Pons (tissue), 1 donor: ENCODE data around the gene GCNT2.
"Not testable (repeated sequence)": the region's sequence is repeated elsewhere in the genome, so short reads cannot be mapped to it uniquely, and the experiment has no call there.

Experiments
- DNase-seq: peaks from one replicate; pipeline ENCODE4 v3.0.0-alpha.2; 2016; ENCODE audit warnings: low spot score

The GCNT2 gene

DNA sequence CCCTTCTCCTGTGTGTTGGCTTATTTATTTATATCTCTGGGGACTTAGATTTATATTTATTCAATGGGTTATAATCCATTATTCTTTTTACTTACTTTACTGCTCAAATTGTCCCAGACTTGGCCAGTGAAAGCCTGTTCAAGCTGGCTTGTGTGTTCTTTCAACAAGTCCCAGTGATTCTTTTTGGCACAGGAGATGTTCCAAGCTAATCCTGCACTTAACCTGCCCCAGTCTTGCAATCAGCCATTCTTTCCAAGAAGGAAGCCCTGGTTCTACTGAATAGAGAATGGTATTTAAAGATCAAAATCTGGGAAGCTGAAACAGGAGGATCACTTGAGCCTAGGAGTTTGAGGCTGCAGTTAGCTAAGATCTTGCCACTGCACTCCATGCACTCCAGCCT lies 26.7 kb downstream of the GCNT2 start:
- DNase-seq = no peak

GRCh38 chr6:10550764-10551163 lies 29.6 kb downstream of the GCNT2 start:
- no peak for DNase-seq

DNA sequence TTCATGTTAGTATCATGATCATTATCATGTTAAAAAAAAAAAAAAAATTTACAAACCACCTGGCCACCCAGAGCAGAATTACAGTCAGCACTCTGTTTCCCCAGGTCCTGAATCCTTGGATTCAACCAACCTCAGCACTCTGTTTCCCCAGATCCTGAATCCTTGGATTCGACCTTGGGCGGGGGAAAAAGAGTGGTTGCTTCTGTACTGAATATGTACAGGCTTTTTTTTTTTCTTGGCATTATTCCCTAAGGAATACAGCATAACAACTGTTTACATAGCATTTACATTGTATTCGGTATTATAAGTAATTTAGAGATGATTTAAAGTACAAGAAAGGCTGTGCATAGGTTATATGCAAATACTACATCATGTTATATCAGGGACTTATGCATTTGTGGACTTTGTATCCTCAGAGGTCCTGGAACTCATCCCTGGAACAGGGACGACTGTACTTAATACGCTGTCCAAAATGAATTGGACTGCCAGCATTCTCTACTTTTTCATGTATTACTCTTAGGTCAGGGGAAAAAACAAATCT lies 31.2 kb downstream of the GCNT2 start:
- no peak for DNase-seq

DNA sequence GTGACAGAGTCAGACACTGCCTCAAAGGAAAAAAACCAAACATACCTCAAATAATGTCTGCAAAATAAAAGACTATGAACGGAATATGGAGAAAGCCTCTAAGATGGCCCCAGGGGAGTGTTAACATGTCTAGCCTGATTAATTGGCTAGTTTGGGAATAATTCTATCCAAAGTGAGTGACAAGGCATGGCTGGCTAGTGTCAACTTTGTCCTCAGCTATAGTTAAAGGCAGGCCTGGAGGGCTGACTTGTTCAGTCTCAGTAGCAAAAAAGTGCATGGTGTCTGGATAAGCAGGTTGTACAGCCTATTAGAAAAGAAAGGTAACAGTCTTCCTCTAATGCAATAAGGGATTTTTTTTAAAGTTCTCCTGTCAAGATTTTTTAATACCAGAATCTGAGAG lies 32.7 kb downstream of the GCNT2 start:
- DNase-seq = no peak

- no peak for DNase-seq
These were observed 33.7 kb downstream of the GCNT2 start for GRCh38 chr6:10554826-10555225.

- peak; percentile 50 for DNase-seq
These were observed 34.6 kb downstream of the GCNT2 start for GRCh38 chr6:10555625-10556309.

DNA sequence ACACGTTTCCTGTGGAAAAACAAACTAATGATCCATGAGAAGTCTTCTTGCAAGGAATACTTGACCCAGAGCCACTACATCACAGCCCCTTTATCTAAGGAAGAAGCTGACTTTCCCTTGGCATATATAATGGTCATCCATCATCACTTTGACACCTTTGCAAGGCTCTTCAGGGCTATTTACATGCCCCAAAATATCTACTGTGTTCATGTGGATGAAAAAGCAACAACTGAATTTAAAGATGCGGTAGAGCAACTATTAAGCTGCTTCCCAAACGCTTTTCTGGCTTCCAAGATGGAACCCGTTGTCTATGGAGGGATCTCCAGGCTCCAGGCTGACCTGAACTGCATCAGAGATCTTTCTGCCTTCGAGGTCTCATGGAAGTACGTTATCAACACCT lies 35.4 kb downstream of the GCNT2 start:
- no peak for DNase-seq

DNA sequence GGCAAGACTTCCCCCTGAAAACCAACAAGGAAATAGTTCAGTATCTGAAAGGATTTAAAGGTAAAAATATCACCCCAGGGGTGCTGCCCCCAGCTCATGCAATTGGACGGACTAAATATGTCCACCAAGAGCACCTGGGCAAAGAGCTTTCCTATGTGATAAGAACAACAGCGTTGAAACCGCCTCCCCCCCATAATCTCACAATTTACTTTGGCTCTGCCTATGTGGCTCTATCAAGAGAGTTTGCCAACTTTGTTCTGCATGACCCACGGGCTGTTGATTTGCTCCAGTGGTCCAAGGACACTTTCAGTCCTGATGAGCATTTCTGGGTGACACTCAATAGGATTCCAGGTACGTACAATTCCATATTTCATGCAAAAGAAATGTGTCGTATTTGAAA lies 35.8 kb downstream of the GCNT2 start:
- DNase-seq = no peak

GRCh38 chr6:10557913-10558312 lies 36.8 kb downstream of the GCNT2 start:
- no peak for DNase-seq

GRCh38 chr6:10558565-10558964 lies 37.4 kb downstream of the GCNT2 start:
- peak; percentile 63 for DNase-seq

DNA sequence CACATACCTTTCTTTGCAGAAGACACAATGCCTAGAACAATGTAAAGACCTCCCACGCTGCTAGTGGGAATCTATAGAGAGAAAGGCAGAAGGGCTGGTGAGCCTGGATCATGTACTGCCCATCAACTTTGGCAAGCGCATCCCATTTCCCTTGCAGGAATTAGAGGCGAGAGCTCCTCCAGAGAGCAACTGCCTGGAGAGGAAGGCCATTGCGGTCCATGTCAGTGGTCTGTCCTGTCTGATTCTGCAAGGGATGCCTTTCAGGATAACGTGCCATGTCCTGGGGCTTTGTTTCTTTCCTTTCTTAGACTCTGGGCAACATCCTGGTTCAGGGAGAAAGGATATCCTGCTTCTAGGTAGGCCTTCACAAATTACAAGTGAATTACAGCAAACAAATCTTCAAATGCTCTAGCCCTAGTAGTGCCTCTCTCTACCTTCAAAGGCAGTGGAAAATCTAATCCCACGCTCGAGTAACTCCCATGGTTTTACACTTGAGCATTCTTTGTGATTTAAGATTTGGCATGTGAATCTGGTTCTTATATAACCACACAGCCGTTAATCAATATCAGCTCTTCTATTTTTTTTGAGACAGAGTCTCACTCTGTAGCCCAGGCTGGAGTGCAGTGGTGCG lies 38.5 kb downstream of the GCNT2 start:
- DNase-seq = no peak

DNA sequence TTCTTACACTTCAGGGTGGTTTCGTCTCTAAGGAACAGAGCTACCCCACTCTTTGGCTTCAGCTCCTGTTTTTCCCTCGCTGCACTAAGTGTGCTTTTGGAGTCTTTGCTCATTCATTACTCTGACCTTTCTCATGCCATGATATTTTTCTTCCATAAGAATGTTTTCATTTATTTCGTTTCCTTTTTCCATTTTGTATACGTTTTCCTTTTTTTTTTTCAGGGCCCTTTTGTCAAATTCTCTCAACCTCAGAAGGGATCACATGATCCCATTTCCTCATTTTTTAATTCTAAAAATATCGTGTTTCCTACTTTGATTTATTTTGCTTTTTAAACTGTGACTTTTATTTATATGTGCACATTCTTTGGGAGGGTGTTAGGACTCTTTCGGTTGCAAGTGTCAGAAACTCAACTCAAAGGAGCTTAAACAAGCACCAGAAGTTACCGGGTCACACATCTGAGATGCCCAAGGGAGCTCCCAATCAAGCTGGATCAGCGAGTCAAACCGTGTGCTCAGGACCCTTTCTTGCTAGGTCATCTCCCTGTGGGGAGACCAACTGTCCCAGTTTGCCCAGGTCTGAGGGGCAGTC lies 40.6 kb downstream of the GCNT2 start:
- DNase-seq = peak; percentile 19

DNA sequence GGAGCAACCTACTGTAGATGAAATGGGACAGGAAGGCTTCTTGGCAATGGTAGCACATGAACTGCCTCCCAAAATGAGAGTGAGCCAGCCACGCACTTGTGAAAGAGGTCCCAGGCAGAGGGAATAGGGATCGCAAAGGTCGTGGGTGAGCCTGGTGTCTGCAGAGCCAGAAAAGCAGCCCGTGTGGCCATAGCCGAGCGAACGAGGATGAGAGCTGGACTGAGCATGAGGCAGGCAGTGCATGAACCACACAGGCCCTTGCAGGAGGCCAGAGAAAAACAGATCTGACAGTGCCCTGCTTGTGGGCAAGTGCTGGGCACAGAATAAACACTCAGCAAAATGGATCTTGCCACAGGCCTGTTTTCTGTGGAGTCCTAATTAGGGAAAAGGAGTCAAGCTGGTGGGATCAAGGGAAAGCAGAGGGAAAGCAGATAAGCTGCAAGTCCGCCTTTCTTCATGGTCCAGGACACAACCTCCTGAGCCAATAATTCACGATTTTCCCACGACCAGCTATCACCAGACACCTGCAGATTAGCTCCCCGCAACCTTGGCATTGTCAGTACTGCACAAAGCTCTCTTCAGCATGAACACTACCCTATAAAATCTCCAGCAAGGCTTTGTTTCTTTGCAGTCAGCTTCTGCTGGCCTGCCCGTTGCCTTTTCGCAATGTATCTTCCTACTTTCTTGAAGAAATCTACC lies 44.0 kb downstream of the GCNT2 start:
- no peak for DNase-seq

DNA sequence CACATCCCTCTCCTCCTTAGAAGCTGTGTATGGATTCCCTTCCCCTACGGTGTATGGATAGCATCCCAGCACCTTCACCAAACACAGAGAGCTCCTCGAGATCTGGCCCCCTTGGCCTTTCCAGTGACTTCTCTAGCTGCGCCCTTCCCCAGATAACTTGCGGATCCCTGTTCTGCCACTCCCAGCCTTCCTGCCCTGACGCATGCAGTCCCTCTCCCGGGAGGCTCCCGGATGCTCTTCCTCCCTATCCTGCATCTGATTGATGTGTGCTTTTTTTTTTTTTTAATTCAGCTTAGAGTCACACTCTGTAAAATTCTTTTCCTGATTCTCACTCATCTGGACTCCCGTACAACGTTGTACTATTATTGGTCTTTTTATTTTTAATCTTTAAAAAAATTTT lies 44.8 kb downstream of the GCNT2 start:
- DNase-seq = no peak

GRCh38 chr6:10567256-10568026 lies 46.3 kb downstream of the GCNT2 start:
- DNase-seq = no peak

- no peak for DNase-seq
These were observed 48.4 kb downstream of the GCNT2 start for GRCh38 chr6:10569392-10570127.

DNA sequence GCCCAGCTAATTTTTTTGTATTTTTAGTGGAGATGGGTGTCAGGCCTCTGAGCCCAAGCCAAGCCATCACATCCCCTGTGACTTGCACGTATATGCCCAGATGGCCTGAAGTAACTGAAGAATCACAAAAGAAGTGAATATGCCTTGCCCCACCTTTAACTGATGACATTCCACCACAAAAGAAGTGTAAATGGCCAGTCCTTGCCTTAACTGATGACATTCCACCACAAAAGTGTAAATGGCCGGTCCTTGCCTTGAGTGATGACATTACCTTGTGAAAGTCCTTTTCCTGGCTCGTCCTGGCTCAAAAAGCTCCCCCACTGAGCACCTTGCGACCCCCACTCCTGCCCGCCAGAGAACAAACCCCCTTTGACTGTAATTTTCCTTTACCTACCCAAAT lies 54.4 kb downstream of the GCNT2 start:
- DNase-seq = not testable (repeated sequence)

DNA sequence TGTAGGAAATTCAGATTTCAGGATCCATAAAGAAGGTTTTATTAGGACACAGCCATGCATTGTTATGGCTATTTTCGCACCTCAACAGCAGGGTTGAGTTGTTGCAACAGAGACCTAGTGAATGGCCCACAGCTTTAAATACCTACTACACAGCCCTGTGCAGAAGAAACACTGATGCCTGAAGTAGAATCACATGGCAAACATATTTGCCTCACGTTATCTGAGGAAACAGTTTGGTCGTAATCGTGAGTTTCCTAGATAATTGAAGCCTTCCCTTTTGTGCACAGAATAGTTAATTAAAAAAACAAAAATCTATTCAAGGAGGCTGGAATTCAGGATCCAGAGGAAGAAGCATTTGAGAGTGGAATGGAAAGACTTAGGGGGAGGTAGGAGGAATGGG lies 55.1 kb downstream of the GCNT2 start:
- no peak for DNase-seq

DNA sequence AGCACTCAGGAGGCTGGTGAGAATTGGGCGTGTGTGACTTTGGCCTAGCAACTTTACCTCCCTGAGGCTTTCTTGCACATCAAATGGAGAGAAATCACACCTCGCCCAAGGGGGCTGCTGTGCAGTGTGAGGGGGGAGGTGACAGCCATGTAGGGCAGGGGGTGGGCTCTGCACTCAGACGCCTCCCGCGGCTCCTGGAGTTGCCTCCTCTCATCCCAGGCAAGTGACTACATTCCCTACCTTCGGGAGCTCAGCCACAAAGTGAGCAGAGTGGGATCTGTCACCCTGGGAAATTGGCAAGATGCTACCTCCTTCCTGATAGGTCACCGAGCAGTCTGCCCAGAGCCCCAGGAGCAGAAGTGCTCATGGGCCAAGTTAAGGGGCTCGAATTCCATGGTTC lies 56.0 kb downstream of the GCNT2 start:
- DNase-seq = no peak

DNA sequence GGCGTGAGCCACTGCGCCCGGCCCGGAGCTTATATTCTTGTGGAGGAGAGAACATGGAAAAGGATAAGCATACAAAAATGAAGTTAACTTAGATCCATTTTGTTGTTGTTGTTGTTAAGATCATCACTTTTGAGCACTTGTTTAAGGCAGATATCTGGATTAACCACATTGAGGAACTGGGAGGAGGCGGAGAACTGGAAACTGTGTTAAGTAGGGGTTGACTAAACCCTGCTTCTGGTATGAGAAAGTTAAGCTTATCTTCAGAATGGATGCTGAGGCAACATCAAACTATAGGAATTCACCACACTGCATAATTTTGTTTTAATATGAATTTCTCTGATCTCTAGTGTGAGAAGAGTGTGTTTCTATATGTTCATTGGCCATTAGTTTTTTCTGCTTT lies 57.6 kb downstream of the GCNT2 start:
- DNase-seq = no peak

DNA sequence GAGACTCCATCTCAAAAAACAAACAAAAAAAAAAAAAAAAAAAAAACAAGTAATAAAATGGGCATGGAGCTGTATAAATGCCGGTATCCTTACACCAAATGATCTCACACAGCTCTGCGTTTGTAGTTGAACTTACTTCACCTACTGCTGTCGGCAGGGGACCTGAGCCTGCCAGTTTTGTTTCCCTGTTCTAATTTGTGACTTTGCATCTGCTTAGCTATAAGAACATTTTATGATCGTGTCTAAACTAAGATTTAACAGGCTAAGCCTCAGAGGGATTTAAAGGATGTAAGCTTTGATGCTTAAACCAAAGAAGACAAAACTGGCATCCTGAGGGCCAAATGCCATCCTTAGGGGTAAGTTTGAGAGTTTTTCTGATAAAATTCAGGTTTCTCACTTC lies 58.7 kb downstream of the GCNT2 start:
- no peak for DNase-seq
